NCI-H510A treated with DMSO at 0.1 percent for 48 hours (cell line): ENCODE measurements around the gene RGS3.
A peak's percentile ranks its signal among the peaks of the same experiment; 100 is the strongest.
"Not testable (repeated sequence)": the region's sequence is repeated elsewhere in the genome, so short reads cannot be mapped to it uniquely, and the experiment has no call there.

Experiments used
- DNase-seq: peaks from one replicate; lab custom pipeline; 2025; lab: John Stamatoyannopoulos, UW

Gene RGS3

DNA sequence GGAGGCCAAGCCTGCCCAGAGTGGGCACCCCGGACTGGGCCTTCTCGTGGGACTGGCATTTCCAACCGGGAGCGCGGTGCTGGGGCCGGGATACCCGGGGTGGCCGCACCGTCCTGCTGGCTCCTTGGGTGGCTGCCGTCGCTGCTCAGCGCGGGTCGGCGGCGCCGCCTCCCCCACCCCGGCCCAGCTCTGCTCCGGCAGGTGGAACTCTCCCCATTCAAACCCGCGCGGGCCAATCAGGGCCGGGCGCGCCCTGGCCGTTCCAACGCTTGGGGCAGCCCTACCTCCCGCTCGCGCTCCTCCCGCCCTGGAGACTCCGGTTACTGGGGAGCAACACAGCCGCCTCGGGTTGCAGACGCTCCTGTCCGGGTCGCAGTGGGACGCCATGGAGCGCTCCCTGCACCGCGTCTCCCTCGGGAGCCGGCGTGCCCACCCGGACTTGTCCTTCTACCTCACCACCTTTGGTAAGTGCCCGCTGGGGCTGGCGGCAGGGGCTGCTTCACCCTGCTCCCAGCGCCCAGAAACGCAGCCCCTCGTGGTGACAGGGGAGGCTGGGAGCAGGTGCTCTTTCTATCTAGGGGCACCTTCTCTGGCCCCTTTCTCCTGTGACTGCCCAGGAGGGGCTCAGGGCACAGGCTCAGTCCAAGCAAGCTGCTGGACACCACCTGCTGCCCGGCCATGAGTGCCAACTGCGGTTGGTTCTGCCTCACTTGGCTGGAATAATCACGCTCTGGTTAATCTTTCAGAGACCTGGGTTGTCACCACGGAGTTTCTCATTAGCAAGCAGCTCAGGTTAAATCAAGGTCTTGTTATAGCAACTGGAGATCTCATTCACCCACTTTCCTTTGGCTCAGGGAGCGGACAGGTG lies at the start of gene RGS3:
TSS of gene RGS3 (plus strand) at position 310 of the 868 bp plus-strand sequence. CDS start at position 386, 76 bp downstream.
- peak; percentile 67 for DNase-seq

DNA sequence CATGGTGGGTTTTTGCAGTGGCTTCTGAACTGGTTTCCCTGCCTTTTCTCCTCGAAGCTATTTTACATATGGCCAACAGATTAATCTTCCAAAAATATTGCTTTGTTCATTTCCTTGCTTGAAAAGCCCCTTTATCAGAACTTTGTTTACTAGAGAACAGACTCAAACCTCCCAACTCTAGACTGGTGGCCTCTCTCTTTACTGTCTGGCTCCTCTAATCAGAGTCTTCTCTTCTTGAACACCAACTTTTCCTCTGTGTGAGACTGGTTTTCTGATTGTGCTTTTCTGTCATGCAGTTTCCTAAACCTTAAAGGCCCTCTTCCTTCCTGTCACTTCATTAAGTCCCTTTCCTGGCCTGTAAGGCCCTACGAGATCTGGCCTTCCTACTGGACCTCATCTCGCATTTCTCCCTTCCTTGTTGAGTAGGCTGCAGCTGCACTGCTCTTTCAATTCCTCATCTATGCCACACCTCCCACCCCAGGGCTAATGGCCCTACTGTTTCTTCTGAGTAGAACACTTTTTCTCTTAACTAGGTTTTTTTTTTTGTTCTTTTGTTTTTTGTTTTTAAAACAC lies 47.3 kb upstream of the RGS3 start:
- no peak for DNase-seq

DNA sequence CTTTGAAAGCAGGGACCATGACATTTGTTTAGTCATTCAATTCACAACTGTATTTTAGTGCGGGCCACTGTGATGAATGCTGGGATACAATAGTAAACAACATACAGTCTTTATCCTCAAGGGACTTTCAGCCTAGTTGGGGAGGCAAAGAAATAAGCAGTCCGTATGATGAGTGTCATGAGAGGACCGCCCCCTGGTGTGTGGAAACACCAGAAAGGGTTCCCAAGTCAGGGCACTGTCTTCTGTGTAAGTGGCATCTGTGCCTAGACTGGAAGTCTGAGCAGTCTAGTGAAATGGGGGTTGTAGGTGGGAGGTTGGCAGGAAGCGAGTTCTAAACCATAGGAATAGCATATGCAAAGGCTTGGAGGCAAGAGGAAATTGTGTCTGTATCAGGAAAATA lies 46.2 kb upstream of the RGS3 start:
- no peak for DNase-seq

DNA sequence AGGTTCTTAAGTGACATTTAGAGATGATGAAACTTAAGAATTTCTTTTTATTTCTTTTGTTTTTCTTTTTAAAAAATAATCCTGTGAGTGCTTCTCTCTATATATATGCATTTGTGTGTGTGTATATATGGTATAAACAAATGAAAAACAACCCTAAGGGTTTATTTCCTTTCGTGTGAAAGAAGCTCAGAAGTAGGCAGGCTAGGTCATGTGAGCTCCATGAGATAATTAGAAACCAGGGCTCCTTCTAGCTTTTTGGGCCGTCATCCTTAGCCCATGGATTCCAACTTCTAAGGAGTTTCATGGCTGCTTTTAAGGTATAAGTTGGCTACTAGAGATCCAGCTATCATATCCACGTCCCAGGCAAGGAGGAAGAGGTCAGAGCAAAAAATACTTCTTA lies 41.8 kb upstream of the RGS3 start:
- no peak for DNase-seq

DNA sequence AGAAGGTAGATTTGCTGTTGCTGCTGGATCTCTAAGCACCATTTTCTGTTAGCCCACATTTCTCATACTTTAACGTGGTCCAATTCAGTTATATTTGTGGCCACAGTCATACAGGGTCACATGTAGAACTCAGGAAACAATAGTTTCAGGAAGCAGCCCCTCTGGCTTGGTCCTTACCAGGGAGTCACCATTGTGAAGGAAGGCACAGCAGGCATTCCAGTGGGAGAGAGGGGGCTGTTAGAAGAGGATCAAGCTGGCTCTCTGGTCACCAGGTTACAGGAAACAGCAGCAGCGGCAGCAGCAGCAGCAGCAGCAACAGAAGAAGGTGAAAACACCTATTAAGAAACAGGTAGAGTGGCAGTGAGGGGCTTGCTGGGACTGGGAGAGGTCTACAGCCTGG lies 38.5 kb upstream of the RGS3 start:
- no peak for DNase-seq

DNA sequence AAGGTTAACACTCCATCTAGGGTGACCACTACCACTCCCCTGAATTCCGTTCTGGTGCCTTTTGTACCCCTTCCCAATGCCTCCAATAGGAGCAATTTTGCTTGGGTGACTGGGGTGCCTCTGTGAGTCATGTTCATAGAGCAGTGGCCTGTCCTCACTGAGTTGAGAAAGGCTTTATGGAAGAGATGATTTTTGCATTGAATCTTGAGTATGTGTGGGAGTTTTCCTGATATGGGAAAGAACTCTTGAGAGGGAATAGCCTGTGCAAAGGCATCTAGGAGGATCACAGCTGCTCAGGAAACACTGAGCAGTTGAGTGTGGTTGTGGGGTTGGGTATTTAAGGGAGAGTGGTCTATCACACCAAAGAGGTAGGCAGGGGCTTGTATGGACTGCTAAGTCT lies 36.8 kb upstream of the RGS3 start:
- no peak for DNase-seq

DNA sequence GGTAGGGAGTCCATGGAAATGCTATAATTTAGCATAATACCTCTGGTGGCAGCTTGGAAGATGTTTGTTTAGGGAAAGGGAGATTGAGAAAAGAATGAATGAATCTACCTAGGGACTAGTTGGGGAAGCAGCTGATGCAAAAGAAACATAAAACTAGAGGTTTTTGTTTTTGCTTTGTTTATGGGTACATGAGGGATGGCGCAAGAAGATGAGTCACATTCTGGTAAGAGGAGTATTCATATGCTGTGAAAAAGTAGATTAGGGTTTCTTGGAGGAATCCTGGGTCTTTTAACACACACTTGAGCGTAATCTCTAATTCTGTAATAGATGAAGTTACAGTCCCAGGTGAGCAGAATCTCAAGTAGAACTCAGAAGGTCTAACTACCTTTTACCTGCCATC lies 35.9 kb upstream of the RGS3 start:
- no peak for DNase-seq

DNA sequence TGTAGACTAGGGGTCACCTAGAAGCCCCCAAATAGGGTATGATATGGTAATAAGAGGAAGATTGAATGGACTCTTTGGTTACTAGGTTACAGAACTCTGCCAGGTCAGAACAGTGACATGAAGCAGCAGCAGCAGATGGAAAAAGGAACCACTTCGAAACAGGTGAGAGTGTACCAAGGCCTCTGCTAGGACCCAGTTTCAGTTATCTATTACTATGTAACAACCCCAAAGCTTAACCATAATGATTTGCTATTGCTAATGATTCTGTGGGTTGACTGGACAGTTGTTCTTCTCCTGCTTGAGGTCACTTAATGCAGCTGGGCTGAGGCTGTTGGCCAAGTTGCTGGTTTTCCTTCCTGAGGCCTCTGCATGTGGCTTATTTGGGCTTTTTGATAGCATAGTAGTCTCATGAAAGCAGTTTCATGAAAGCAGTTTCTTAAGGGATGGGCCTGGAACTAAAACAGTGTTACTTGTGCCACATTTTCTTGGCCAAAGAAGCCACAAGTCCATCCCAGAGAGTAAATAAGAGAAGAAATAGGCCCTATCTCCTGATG lies 35.4 kb upstream of the RGS3 start:
- DNase-seq, result no peak

DNA sequence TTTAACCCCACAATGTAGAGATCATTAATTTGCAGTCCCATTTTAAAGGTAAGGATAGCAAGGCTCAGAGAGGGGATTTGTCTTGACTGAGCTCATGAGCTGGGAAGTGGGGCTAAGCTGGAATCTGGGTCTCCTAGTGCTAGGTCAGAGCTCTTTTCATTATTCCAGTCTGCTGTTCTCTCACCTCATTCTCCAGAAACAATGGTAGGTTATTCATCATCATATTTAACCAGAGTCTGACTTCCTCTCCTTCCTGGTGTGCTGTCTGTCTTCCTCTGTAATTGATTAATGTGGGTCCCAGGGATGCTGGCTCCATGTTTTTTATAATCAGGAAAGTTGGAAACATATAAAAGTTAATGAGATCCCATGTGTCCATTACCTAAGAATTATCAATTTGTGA lies 32.3 kb upstream of the RGS3 start:
- DNase-seq, result no peak

DNA sequence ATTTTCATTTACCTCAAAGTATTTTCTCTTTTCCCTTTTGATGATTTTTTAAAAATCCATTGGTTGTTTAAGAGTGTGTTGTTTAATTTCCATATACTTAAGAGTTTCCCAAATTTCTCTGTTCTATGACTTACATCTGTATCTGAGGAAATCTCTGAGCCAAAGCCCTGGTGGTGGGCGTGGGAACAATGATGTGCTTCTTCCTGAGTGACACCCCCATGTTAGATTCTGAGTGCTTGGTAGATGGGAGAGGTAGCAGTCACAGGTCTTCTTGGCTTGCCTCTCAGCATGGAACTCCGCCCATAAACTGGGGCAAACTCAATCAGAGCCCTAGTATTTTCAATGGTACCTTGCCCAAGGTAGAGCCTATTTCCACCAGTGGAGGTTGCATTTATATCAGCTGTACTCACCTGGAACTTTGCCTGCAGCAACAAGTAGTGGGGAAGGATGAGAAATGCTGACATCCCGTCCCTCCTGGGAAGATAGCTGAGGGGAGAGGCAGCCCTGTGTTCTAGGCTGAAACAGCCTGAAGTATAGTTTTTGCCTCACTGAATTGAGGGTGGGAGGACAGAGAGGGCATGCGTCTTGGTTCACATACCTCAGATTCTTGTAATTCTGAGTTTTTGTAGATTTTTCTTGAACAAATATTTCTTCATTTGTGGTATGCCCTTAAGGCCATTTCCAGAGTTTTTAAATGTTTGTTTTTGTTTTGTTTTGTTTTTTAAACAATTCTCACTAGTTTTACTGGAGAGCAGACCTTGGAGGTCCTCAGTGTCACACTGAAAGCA lies 26.6 kb upstream of the RGS3 start:
- DNase-seq, result no peak

DNA sequence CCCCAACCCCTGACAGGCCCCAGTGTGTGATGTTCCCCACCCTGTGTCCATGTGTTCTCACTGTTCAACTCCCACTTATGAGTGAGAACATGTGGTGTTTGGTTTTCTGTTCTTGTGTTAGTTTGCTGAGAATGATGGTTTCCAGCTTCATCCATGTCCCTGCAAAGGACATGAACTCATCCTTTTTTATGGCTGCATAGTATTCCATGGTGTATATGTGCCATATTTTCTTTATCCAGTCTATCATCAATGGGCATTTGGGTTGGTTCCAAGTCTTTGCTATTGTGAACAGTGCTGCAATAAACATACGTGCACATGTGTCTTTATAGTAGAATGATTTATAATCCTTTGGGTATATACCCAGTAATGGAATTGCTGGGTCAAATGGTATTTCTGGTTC lies 25.8 kb upstream of the RGS3 start:
- not testable (repeated sequence) for DNase-seq

DNA sequence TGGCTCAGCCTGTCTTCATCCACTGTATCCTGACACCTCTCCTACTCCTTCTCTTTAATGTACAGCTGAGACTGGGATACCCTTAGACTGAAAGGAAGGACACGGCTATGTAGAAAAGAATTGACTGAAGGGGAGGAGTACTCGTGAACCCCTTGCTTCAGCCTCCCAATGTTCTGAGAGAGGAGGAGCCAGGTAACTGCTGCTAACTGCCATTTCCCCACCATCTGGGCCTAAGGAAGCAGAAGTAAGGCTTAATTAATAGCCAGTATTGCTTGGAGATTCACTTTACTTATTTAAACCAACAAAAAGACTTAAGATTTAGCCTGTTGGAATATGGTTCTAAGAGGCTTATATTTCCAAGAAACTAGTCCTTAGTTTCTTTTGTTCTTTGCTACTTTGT lies 18.8 kb upstream of the RGS3 start:
- DNase-seq, result no peak

DNA sequence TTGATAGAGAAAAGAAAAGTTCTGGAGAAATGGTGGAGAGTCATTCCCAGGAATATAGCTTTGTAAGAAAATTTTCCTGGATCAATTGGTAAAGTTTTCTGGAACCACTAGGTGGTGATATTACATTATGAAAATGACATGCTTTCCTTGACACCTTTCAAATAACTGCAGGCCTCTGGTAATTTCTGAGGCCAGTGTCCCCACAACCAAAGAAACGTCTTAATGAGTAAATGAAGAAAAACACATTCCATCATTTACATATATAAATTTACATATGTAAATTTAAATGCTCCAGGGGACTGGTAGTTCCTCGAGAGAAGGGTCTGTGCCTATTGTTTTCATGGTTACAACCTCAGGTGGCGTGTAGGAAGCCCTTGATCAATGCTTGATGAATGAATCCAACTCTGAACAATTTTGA lies 17.2 kb upstream of the RGS3 start:
- DNase-seq, result peak; percentile 82

DNA sequence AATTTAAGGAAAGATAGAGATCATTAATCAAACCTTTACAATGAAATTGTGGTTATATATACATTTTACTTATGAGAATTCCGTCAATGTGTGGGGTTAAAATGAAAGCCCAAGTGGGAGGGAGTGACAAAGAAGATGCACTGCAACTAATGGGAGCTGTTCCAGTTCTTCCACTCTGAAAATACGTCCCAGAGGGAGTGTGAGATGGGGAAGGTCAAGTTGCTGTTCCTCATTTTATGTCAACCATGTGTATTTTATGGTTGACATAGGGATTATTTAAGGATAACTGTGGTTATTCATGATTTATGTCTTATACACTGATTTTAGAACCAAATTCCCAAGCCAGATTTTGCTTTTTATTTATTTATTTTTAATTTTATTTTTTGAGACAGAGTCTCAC lies 14.2 kb upstream of the RGS3 start:
- DNase-seq, result no peak

DNA sequence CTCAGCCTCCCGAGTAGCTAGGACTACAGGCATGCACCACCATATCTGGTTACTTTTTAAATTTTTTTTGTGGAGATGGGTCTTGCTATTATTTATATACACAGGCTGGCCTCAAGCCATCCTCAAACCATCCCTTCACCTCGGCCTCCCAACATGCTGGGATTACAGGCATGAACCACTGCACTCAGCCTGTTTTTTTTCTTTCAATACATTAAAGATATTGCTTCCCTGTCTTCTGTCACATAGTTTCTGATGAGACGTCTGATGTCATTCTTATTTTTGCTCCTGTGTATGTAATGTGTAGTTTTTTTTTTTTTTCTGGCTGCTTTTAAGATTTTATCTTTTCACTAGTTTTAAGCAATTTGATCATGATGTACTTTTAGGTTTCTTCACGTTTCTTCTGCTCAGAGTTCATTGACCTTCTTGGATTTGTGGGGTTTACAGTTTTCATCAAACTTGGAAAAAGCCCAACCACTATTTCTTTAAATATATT lies 11.4 kb upstream of the RGS3 start:
- DNase-seq, result no peak

DNA sequence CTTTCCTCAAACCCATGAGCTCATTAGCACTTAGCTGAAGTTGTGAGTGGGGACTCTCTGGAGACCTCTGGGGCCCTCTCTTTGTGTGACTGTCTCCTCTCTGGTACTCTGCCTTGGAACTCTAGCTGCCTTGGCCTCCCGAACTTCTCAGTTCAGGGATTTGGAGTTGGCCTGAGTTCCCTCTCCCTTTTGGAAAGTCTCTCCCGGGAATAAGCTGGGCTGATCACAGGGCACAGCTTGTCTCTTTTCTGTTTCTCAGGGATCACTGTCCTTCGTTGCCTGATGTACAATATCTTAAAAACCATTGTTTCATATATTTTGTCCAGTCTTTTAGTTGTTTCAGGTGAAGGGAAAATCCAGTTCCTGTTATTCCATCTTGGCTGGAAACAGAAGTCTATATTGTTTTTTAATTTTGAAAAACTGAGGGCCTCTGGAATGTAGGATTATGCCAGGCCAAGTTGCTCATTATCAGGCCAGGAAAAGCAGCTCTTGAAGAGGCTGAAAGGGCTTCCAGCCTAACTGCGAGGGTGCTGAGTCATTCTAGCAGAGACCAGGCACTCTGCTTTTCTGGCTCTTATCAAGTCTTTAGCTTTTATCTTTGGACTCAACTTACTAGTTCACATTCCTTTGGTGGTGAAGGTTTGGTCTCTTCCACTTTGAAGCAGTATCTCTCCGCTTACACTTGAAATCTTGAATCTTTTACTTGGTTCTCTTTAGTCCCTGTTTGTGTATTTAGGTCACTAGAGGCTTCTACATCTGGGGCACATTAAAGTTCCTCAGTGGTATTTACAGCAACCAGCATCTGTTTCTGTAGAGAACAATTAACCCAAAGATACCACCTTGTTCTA lies 8.4 kb upstream of the RGS3 start:
- peak; percentile 27 for DNase-seq

DNA sequence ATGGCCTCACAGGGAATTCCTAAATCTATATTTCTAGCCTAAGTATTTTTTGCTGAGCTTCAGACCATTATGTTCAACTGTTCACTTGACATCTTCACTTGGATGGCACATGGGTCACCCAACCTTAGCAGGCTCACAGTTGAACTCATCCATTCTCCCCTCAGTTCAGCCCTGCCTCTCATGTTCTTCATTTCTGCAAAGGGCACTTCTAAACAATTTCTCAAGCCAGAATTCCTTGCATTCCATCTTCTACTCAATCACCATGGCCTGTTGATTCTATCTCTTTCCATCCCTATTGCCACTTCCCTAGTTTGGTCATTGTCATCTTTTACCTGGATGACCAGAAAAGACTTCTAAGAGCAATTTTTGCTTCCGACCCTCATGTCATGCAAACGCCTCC lies 7.3 kb upstream of the RGS3 start:
- DNase-seq, result no peak

DNA sequence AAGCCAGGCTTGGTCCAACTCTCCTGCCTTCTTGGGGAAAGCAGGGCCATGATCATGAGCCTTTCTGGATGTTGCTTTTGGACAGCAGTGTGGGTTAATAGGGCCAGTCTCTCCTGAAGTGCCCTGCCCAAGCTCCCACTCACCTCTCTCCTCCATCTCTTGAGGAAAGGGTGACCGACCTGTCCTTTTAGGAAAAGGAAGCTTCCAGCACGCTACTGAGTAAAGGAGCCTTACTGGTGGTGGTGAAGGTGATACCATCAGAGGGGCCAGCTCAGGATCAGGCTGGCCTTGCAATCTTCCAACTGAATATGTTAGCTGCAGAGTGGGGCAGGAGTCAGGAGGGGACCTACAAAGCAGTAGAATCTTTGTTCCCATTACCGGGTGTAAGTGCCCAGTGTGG lies 2.2 kb upstream of the RGS3 start:
- DNase-seq, result no peak

DNA sequence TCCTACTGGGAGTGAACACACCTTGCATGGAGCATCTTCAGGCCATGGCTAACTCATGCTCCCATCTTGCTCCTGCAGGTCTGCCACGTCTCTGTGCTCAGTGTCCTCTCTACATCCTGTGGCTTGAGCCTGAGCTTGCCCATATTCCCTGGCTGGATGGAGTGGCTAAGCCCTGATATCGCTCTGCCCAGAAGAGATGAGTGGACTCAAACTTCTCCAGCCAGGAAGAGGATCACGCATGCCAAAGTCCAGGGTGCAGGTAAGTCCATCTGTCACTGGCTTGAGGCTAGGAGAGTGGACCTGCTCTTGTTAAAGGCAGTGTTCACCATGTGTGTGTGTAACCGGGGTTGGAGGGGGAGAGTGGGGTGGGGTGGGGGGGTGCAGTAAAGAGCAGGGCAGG lies 1.6 kb upstream of the RGS3 start:
- DNase-seq, result no peak

DNA sequence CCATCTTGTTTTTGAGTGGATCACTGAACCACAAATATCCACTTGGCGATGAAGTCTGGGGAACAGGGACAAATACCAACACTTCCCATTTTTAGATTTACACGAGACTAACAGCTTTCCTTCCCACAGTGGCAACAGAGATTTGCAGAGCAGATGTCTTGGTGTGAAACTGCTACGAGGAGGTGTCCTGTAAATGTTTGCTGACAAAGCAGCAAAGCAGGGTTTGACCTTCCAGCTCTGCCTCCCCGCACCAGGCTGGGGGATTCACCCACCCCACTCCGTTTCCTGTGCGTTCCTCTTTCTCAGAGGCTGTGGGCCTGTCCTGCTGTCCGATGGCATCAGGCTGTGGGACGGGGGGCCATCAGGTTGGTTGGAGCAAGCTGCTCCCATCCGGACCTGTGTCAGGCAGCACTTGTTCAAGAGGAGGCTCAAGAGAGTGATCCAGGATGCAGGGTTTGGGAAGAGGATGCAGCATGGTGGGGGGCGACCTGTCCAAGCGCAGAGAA lies 693 bp upstream of the RGS3 start:
- DNase-seq, result peak; percentile 28

DNA sequence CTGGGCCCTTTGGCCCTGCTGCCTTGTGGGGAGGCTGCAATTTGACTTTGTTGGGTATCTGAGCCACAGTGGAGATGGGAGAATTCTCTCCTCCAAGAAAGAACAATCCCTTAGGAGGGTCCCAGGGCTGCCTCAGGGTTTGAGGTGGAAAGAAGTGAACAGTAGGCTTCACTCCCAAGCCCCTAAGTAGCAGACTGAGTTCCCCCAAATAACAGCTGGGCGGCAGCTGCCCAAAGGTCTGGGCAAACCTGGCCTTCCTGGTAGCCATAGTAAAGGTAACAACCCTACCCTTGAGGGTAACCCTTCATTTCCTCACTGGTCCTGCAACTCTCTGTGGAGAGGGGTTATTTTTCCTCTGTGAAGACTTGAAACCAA lies 746 bp downstream of the RGS3 start:
- no peak for DNase-seq
